NB4 (cell line): Measurements from ENCODE around the gene PORCN.

Source experiments
- DNase-seq: peaks from one replicate; pipeline ENCODE4 v3.0.0; 2010; ENCODE audit warnings: low read depth
- H3K4me3 ChIP-seq: one replicate; pipeline ENCODE4 v1.5.1; 2011; ENCODE audit warnings: mild to moderate bottlenecking, low read depth, low read length, moderate library complexity
- MAX ChIP-seq: IDR thresholded peaks from 2 replicates; pipeline ENCODE4 v1.6.1; 2011; ENCODE audit warnings: low read depth, low read length
- MYC ChIP-seq: IDR thresholded peaks from 2 replicates; pipeline ENCODE4 v1.6.1; 2011; ENCODE audit warnings: low read depth, low read length
- POLR2A ChIP-seq: IDR thresholded peaks from 2 replicates; pipeline ENCODE4 v1.6.1; 2011; ENCODE audit warnings: mild to moderate bottlenecking; ENCODE audit not compliant: insufficient read length; ENCODE audit errors: extremely low read depth
- TF ChIP-seq, protein P1 (sequence below): IDR thresholded peaks from one replicate; pipeline ENCODE4 v1.5.1; 2012; ENCODE audit warnings: low read depth, low read length

The PORCN gene

DNA sequence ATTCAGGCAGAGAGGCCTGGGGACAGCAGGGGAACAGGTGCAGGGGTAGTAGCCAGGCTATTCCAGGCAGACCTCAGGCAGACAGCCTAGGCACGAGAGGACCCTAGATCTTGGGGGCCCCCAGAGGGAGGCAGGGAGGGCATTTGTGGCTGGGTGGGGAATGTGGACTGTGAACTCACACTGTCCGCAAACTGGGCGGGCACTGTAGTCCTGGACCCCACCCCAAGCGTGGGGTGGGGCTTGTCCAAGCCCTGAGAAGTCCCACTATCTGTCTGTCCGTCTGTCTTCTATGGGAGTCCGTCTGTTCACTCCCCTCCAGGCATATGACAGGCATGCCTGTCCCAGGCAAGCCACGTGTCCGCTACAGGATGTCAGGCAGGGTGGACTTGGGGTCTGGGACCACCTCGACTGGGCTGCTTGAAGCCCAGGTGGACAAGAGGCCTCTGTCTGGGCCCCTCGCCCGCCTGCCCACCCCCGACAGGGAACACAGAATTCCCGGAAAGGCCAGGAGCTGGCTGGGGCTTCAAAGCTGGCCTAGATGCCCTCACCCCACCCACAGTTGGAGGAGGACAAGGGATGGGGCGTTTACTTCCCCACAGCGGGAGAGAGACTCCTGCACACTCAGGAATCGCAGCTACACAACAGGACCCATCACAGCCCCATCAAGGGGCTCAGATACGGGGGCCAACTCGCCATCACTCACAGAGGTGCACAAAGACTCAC is 38.5 kb upstream of the PORCN start, which contains the start of gene SLC38A5:
Gene SLC38A5 (minus strand): TSS at position 151 of the 723 bp plus-strand sequence. CDS start 2,336 bp downstream, outside the sequence.
- no peak for DNase-seq
- TF ChIP-seq, protein P1, sequence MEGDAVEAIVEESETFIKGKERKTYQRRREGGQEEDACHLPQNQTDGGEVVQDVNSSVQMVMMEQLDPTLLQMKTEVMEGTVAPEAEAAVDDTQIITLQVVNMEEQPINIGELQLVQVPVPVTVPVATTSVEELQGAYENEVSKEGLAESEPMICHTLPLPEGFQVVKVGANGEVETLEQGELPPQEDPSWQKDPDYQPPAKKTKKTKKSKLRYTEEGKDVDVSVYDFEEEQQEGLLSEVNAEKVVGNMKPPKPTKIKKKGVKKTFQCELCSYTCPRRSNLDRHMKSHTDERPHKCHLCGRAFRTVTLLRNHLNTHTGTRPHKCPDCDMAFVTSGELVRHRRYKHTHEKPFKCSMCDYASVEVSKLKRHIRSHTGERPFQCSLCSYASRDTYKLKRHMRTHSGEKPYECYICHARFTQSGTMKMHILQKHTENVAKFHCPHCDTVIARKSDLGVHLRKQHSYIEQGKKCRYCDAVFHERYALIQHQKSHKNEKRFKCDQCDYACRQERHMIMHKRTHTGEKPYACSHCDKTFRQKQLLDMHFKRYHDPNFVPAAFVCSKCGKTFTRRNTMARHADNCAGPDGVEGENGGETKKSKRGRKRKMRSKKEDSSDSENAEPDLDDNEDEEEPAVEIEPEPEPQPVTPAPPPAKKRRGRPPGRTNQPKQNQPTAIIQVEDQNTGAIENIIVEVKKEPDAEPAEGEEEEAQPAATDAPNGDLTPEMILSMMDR: no peak
- peak within 1 kb of the TSS; percentile 92 for H3K4me3 ChIP-seq

GRCh38 chrX:48470833-48471118 is 38.0 kb upstream of the PORCN start:
- TF ChIP-seq, protein P1: no peak
- TF ChIP-seq POLR2A: no peak
- TF ChIP-seq MAX: no peak
- no peak for TF ChIP-seq MYC
- DNase-seq: no peak
- H3K4me3 ChIP-seq: no peak overlapping the region

GRCh38 chrX:48471504-48471903 is 37.3 kb upstream of the PORCN start:
- no peak overlapping the region for H3K4me3 ChIP-seq
- TF ChIP-seq, protein P1: no peak
- TF ChIP-seq POLR2A (no peak), MYC (no peak), MAX (no peak)
- DNase-seq: no peak

DNA sequence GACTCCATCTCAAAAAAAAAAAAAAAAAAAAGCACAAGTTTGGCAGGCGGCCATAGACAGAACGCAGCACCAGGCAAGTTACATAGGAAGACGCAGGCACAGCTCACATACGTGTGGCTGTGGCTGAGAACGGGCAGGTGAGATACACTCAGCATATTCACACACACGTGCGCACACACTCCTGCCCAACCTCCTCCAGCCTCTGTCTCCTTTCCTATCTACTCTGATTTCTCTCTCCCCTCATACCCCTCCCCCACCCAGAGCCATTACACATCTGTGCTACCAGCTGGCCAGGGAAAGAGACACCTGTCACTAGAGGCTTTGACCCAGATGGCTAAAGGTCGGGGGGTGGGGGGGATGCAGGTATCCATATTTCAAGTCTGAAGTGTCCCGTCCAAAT is 36.6 kb upstream of the PORCN start:
- TF ChIP-seq, protein P1: no peak
- TF ChIP-seq POLR2A: no peak
- TF ChIP-seq MYC: no peak
- no peak for TF ChIP-seq MAX
- H3K4me3 ChIP-seq: no peak overlapping the region
- DNase-seq: no peak

GRCh38 chrX:48472851-48473703 is 35.7 kb upstream of the PORCN start:
- no peak for DNase-seq
- H3K4me3 ChIP-seq: no peak overlapping the region

More at GRCh38 chrX:48472851-48473703, 35.7 kb upstream of the PORCN start:
- TF ChIP-seq MAX (no peak), POLR2A (no peak), MYC (no peak)
- TF ChIP-seq, protein P1: no peak
